ENCODE measurements around the gene PDE9A. TPM values are rescaled to one million over a fixed set of nuclear protein-coding genes. Genes with fewer than 3 reads are reported as not detected.

Gene PDE9A
- total RNA-seq, 6 experiments from 2014 or later, result not detected

GRCh38 chr21:42781971-42782722 lies 128.7 kb downstream of the PDE9A start:
- TF ChIP-seq, protein P1, sequence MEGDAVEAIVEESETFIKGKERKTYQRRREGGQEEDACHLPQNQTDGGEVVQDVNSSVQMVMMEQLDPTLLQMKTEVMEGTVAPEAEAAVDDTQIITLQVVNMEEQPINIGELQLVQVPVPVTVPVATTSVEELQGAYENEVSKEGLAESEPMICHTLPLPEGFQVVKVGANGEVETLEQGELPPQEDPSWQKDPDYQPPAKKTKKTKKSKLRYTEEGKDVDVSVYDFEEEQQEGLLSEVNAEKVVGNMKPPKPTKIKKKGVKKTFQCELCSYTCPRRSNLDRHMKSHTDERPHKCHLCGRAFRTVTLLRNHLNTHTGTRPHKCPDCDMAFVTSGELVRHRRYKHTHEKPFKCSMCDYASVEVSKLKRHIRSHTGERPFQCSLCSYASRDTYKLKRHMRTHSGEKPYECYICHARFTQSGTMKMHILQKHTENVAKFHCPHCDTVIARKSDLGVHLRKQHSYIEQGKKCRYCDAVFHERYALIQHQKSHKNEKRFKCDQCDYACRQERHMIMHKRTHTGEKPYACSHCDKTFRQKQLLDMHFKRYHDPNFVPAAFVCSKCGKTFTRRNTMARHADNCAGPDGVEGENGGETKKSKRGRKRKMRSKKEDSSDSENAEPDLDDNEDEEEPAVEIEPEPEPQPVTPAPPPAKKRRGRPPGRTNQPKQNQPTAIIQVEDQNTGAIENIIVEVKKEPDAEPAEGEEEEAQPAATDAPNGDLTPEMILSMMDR (IDR thresholded peaks at IDR 0.05), result no peak
- no peak for DNase-seq
- H3K27me3 Mint-ChIP-seq (ENCODE audit: insufficient read depth), result peaks cover 47% of the 10 kb centered on the region
- no peaks in the 10 kb centered on the region for H3K36me3 Mint-ChIP-seq (ENCODE audit: low read depth)
- no peak overlapping the region for H3K27ac Mint-ChIP-seq
- no peak overlapping the region for H3K4me3 Mint-ChIP-seq
- H3K9me3 Mint-ChIP-seq, result no peaks in the 10 kb centered on the region
- peaks cover 4% of the 10 kb centered on the region; the same call in 1 of the 2 replicates for H3K4me1 Mint-ChIP-seq (ENCODE audit: low read depth)

DNA sequence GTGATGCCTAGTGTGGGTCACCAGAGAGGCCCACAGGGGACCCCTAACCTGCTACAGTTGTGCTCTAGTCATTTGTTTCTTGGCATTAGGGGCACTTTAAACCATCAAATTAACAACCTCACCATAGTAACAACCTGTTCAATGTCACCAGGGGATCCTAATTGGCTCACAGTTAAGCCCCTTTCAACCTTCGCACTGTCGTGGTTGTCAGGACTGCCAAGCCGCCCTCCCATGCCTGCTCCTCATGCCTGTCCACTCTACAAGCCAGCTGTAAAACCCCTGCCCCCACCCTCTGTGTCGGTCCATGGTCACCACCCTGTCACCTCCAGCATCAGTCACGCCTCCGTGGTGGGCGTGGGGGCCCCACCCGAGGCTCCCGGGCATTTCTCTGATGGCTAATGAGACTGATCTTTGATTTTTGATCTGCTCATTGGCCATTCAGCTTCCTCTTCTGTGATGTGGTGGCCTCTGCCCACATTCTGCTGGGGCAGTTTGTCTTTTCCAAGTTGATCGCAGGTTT lies 129.4 kb downstream of the PDE9A start:
- no peak for DNase-seq
- TF ChIP-seq, protein P1 (IDR thresholded peaks at IDR 0.05), result no peak
- H3K36me3 Mint-ChIP-seq (ENCODE audit: low read depth), result no peaks in the 10 kb centered on the region
- no peak overlapping the region for H3K4me3 Mint-ChIP-seq
- no peaks in the 10 kb centered on the region for H3K9me3 Mint-ChIP-seq
- H3K4me1 Mint-ChIP-seq (ENCODE audit: low read depth), result peaks cover 4% of the 10 kb centered on the region; the same call in 1 of the 2 replicates
- H3K27me3 Mint-ChIP-seq (ENCODE audit: insufficient read depth), result peaks cover 42% of the 10 kb centered on the region
- H3K27ac Mint-ChIP-seq, result no peak overlapping the region

GRCh38 chr21:42784276-42784675 lies 130.9 kb downstream of the PDE9A start:
- Mint-ChIP-seq H3K27me3 (ENCODE audit: insufficient read depth) (peaks cover 38% of the 10 kb centered on the region), H3K4me3 (no peak overlapping the region), H3K36me3 (ENCODE audit: low read depth) (no peaks in the 10 kb centered on the region), H3K27ac (no peak overlapping the region), H3K4me1 (ENCODE audit: low read depth) (peaks cover 4% of the 10 kb centered on the region; the same call in 1 of the 2 replicates), H3K9me3 (no peaks in the 10 kb centered on the region)
- TF ChIP-seq, protein P1 (IDR thresholded peaks at IDR 0.05), result no peak
- no peak for DNase-seq

DNA sequence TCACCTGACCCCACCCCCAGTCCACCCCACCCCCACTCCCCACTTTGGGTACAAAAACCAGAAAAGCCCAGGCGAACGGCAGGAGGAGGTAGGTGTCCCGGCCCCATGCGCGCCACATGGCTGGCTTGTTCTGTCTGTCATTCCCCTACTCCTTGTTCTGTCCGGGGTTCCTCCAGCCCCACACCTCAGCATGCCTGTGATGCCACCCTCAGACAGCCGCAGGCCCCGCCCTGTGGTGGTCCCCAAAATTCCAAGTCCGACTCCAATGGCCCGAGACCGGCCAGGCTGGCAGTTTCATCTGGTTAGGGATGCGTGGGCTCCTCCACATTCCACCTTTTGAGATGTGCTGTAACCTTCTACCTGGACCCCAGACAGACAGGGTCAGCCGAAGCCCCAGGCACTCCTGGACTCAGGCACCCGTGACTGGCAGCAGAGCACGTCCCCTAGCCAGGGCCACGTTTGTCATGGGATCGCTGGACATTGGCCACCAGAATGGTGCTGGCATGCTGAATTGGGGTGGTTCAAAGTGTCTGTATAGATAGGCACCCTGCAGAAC lies 131.6 kb downstream of the PDE9A start:
- Mint-ChIP-seq H3K27ac (no peak overlapping the region), H3K27me3 (ENCODE audit: insufficient read depth) (peaks cover 33% of the 10 kb centered on the region), H3K4me1 (ENCODE audit: low read depth) (peaks cover 4% of the 10 kb centered on the region; the same call in 1 of the 2 replicates), H3K4me3 (no peak overlapping the region), H3K9me3 (no peaks in the 10 kb centered on the region), H3K36me3 (ENCODE audit: low read depth) (no peaks in the 10 kb centered on the region)
- TF ChIP-seq, protein P1 (IDR thresholded peaks at IDR 0.05), result no peak
- DNase-seq, result no peak

DNA sequence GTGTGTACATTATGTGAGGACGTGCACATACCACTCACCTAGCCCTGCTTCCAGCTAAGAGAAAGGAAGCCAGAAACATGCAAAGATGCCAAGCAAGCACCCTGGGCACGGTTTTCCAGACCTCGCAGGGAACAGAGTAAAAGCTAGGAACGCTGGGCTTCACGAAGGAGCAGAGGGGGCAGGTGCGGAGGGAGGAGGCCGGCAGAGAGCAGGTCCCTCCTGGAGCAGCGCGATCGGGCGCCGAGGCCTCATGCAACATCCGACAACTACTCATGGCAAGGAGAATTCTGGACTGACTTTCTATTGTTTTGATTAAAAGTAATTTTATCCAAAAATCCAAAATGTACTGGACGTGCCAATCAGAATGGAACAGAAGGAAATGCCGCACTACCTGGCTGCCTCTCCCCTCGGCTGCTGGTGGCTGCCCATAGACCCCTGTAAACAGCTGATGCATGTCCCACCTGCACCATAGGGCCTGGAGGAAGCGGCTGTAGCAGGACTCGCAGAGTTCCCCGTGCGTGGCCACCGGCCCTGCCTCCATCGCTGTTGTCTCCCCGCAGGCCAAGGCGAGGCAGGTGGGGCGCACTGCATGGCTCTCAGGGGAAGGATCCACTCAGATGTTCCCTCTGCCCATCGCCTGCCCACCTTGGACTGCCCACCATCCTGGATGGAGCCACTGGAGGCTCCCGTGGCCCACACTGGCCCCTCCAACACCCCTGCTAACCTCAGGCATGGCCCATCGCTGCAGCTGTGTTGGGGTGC lies 132.4 kb downstream of the PDE9A start:
- H3K9me3 Mint-ChIP-seq, result no peaks in the 10 kb centered on the region
- H3K4me3 Mint-ChIP-seq, result no peak overlapping the region
- H3K4me1 Mint-ChIP-seq (ENCODE audit: low read depth), result peaks cover 4% of the 10 kb centered on the region; the same call in 1 of the 2 replicates
- no peak overlapping the region for H3K27ac Mint-ChIP-seq
- no peaks in the 10 kb centered on the region for H3K36me3 Mint-ChIP-seq (ENCODE audit: low read depth)
- DNase-seq, result no peak
- peaks cover 26% of the 10 kb centered on the region for H3K27me3 Mint-ChIP-seq (ENCODE audit: insufficient read depth)
- TF ChIP-seq, protein P1 (IDR thresholded peaks at IDR 0.05), result no peak
